Glutamatergic neuron (in vitro differentiated cells): ENCODE data around the gene ZBTB12. TPM values are rescaled to one million over a fixed set of nuclear protein-coding genes. Genes with fewer than 3 reads are reported as not detected.

ENCODE experiments used
- DNase-seq: peaks from one replicate; pipeline ENCODE4 v3.0.0; 2022
- H3K27ac Mint-ChIP-seq: one replicate; pipeline ENCODE4 v1.8.0; 2020; ENCODE audit warnings: mild to moderate bottlenecking, mixed read lengths, inconsistent platforms; ENCODE audit not compliant: unreplicated experiment
- H3K27me3 Mint-ChIP-seq: one replicate; pipeline ENCODE4 v1.8.0; 2020; ENCODE audit warnings: mild to moderate bottlenecking, moderate library complexity, mixed read lengths, inconsistent platforms; ENCODE audit not compliant: unreplicated experiment
- H3K36me3 Mint-ChIP-seq: one replicate; pipeline ENCODE4 v1.8.0; 2020; ENCODE audit warnings: mild to moderate bottlenecking, mixed read lengths, inconsistent platforms; ENCODE audit not compliant: unreplicated experiment
- H3K4me1 Mint-ChIP-seq: one replicate; pipeline ENCODE4 v1.8.0; 2020; ENCODE audit warnings: mild to moderate bottlenecking, low read depth, mixed read lengths, inconsistent platforms; ENCODE audit not compliant: unreplicated experiment
- H3K4me3 Mint-ChIP-seq: one replicate; pipeline ENCODE4 v1.8.0; 2020; ENCODE audit warnings: mild to moderate bottlenecking, mixed read lengths, inconsistent platforms; ENCODE audit not compliant: unreplicated experiment
- H3K9me3 Mint-ChIP-seq: one replicate; pipeline ENCODE4 v1.8.0; 2020; ENCODE audit warnings: mild to moderate bottlenecking, moderate library complexity, mixed read lengths, inconsistent platforms; ENCODE audit not compliant: unreplicated experiment
- total RNA-seq: library from RNA; stranded (reverse); fragmentation: NEBNext Ultra II Directional; extraction: Animal tissue kit (Norgen Biotek cat#: 25700); gene quantifications from one replicate; pipeline ENCODE4 v1.2.1, GENCODE V29; 2021; ENCODE audit not compliant: unreplicated experiment
- TF ChIP-seq, protein P1 (sequence below): fragments of 200-600 bp; sonication (generic); IDR thresholded peaks from one replicate; pipeline ENCODE4 v1.5.0; 2021; ENCODE audit not compliant: partially characterized antibody, unreplicated experiment

The ZBTB12 gene
- total RNA-seq, 1 donor from 2014 or later: 16.2 TPM

DNA sequence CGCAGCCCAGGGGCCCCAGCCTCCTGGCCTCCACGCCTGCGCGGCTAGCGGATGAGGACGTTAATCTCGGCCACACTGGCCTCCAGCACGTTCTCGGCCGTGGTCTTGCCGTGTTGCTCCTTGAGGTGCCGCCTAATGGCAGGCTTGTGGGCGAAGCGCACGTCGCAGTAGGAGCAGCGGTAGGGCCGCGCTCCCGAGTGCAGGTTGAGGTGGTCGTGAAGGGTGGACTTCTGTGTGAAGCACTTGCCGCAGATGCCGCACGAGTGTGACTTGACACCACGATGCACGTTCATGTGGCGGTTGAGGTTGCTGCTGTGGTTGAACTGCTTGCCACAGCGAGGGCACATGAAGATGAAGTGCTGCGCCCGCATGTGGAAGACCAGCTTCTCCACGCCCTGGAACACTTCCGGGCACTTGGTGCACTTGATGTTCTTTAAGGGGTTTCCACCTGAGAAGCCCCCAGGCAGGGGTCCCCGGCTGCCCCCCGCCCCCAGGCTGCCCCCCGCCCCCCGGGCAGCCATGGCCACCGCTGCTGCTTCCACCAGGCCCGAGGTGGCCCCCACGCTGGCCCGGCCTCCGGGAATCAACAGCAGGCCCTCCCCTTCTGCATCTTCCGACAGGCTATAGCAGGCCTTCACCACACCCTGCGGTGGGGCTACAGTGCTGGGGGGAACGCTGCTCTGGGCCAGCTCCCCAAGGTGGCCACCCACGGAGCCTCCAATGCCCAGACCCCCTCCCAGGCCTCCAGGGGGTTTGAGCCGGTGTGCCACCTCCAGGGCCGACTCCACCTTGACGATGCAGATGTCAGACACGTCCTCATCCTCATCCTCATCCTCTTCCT is 1.8 kb downstream of the ZBTB12 start:
- Mint-ChIP-seq H3K27ac (no peak overlapping the region), H3K36me3 (no peaks in the 10 kb centered on the region), H3K4me1 (peaks cover 3% of the 10 kb centered on the region), H3K4me3 (no peak overlapping the region), H3K9me3 (peaks cover 11% of the 10 kb centered on the region), H3K27me3 (peaks cover 9% of the 10 kb centered on the region)
- DNase-seq: no peak
- TF ChIP-seq, protein P1, sequence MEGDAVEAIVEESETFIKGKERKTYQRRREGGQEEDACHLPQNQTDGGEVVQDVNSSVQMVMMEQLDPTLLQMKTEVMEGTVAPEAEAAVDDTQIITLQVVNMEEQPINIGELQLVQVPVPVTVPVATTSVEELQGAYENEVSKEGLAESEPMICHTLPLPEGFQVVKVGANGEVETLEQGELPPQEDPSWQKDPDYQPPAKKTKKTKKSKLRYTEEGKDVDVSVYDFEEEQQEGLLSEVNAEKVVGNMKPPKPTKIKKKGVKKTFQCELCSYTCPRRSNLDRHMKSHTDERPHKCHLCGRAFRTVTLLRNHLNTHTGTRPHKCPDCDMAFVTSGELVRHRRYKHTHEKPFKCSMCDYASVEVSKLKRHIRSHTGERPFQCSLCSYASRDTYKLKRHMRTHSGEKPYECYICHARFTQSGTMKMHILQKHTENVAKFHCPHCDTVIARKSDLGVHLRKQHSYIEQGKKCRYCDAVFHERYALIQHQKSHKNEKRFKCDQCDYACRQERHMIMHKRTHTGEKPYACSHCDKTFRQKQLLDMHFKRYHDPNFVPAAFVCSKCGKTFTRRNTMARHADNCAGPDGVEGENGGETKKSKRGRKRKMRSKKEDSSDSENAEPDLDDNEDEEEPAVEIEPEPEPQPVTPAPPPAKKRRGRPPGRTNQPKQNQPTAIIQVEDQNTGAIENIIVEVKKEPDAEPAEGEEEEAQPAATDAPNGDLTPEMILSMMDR: no peak

DNA sequence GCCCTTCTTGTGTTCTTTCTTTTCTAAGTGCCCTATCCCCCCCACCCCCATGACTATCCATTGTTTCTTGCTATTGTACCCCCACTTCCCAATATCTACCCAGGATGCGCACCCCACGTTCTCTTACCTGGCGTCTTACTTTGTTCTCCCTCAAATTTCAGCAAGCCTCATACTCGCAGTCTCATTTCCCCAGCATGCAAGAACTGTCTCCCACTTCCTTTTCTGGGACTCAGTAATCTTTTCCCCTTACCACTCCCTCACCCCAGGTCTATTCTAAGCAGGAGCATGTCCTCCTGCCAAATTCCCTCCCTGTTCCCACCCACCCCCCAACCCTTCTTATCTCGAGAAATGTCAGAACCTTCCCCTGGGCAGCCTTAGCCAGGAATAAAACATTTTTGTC is 2.7 kb downstream of the ZBTB12 start:
- Mint-ChIP-seq H3K27ac (no peak overlapping the region), H3K4me3 (no peak overlapping the region), H3K4me1 (peaks cover 3% of the 10 kb centered on the region), H3K9me3 (peaks cover 11% of the 10 kb centered on the region), H3K36me3 (no peaks in the 10 kb centered on the region), H3K27me3 (peaks cover 9% of the 10 kb centered on the region)
- DNase-seq: no peak
- TF ChIP-seq, protein P1: no peak

DNA sequence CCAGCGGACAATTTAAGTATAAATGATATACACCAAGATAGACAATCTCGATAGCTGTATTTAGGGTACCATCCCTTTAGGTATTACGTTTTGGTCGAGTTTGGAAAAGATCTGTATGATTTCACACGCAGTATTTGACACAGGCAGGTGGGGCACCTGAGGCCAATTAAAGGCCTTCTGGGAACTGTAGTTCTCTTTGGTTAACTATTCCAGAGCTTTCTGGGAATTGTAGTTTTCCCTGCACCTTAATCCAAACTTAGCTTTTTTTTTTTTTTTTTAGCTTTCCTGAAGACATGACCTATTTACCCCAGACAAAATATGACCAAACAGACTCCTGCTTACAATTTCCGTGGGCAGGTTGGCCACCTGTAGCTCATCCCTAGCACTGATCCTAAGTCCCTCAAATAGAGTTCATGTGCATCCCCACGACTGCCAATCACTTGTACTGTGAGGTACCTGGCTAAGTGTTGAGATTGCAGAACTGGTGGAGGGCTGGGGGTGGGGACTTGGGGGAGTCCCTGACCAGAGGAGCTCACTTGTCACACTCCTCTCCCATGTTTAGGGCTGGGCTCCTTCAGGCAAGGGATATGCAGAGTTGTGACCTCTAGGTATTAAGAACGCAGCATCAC is 3.4 kb downstream of the ZBTB12 start:
- peak overlapping the region; percentile 98 for H3K4me3 Mint-ChIP-seq
- H3K4me1 Mint-ChIP-seq: peaks cover 3% of the 10 kb centered on the region
- H3K9me3 Mint-ChIP-seq: peaks cover 11% of the 10 kb centered on the region
- H3K36me3 Mint-ChIP-seq: no peaks in the 10 kb centered on the region
- no peak for DNase-seq
- peaks cover 9% of the 10 kb centered on the region for H3K27me3 Mint-ChIP-seq
- no peak overlapping the region for H3K27ac Mint-ChIP-seq
- TF ChIP-seq, protein P1: no peak

DNA sequence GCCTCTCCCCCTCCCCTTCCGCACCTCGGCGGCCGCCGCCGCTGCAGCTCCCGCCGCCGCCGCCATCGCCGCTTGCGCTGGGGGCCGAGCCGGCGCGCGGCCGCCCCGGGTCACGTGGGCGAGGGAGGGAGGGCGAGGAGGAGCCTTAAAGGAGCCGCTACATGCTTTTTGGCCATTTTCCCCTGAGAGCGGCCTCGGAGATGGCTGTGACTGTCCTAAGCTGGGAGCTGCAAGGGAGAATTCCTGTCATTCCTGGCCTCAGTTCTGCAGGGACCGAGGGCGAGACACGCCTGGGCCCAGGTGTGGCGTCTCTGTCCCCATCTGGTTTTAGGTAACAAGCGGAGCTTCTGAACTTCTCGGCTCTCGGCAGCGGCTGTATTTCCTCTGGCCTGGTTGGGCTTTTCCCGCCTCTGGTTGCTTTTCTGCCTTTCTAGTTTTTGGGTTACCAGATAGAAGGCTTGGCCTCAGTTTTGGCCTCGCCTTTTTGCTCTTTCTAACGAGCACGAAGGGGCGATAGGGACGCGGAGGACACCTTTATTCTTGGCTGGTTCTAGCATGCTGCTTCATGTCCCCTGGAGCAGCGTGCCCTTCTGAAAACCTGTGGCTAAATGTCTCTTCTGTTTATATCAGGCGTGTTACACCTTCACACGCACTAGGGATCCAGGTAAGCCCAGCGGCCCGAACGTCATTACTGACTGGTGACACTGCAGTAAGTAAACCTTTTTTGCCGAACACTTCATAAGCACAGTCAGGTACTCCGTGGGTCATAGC is 4.1 kb downstream of the ZBTB12 start, which contains the start of gene EHMT2:
TSS of gene EHMT2 (minus strand) at position 87 of the 771 bp plus-strand sequence. CDS start at position 66, 21 bp downstream.
- peaks cover 3% of the 10 kb centered on the region for H3K4me1 Mint-ChIP-seq
- peak within 1 kb of the TSS; percentile 81 for H3K27ac Mint-ChIP-seq
- H3K9me3 Mint-ChIP-seq: peaks cover 7% of the 10 kb centered on the region
- peak within 1 kb of the TSS; percentile 98 for H3K4me3 Mint-ChIP-seq
- H3K36me3 Mint-ChIP-seq: no peaks in the 10 kb centered on the region
- TF ChIP-seq, protein P1: no peak
- peaks cover 9% of the 10 kb centered on the region for H3K27me3 Mint-ChIP-seq
- peak; percentile 91 for DNase-seq
